K562 (cell line): ENCODE data around the gene SOCS3. TPM values are rescaled to one million over a fixed set of nuclear protein-coding genes. Genes with fewer than 3 reads are reported as not detected.

Experiments used
- CBX5 ChIP-seq: IDR thresholded peaks from 2 replicates; pipeline ENCODE4 v1.6.1; 2014; ENCODE audit warnings: low read depth, borderline replicate concordance
- HDGF ChIP-seq: fragments of 450-650 bp; IDR thresholded peaks from 2 replicates; pipeline ENCODE4 v1.6.1; 2016
- JUND ChIP-seq, 2 experiments: IDR thresholded peaks; 2 replicates in 1 of 2; 3 replicates in 1 of 2; pipeline ENCODE4 v1.6.1; 2011; ENCODE audit warnings: borderline replicate concordance in 2 of 2, low read depth in 2 of 2, low read length in 2 of 2, improper control_type of control experiment in 1 of 2, missing biosample characterization in 1 of 2, missing genetic modification characterization in 1 of 2, missing genetic modification reagents in 1 of 2
- TBL1XR1 ChIP-seq, 2 experiments: IDR thresholded peaks; 2 replicates each; pipeline ENCODE4 v1.6.1; 2012; ENCODE audit warnings: improper control_type of control experiment in 2 of 2, low read length in 2 of 2, mild to moderate bottlenecking in 1 of 2
- TEAD2 ChIP-seq: fragments of 450-650 bp; IDR thresholded peaks from 2 replicates; pipeline ENCODE4 v1.6.1; 2016; ENCODE audit warnings: missing genetic modification characterization, control low read depth, missing compliant biosample characterization
- ZNF316 ChIP-seq: fragments of 450-650 bp; IDR thresholded peaks from 2 replicates; pipeline ENCODE4 v1.6.1; 2016
- ZNF695 ChIP-seq: fragments of 450-650 bp; formaldehyde crosslinking; IDR thresholded peaks from 2 replicates; pipeline ENCODE4 v1.4.0; 2020; ENCODE audit warnings: mild to moderate bottlenecking, moderate library complexity
- polyA plus RNA-seq, 8 experiments: library from polyadenylated mRNA; depleted of rRNA in 4 of 8; stranded (reverse) in 5 of 8; unstranded in 3 of 8; fragments of >200 nt; fragmentation: Nextera tagmentation in 2 of 8; fragmentation: Illumina TruSeq in 1 of 8; extraction: Ambion mirVana in 2 of 8; extraction: Trizol in 1 of 8; gene quantifications; 2 replicates each; pipeline versions ENCODE4 v1.2.1 to v1.2.3, GENCODE V29; 2011 to 2014; ENCODE audit warnings: inconsistent platforms in 1 of 8, missing spikeins in 1 of 8
- total RNA-seq, 7 experiments: library from RNA; depleted of rRNA in 6 of 7; stranded (reverse); fragments of >200 nt in 6 of 7; fragmentation: Illumina TruSeq in 2 of 7; extraction: Trizol in 2 of 7; gene quantifications; 2 replicates each; pipeline versions ENCODE4 v1.2.1 to v1.2.3, GENCODE V29; 2011 to 2021; ENCODE audit warnings: low replicate concordance in 1 of 7
- TF ChIP-seq, protein P1 (sequence below), 2 experiments: fragments of 450-650 bp; formaldehyde crosslinking in 1 of 2; IDR thresholded peaks; 2 replicates each; pipeline versions ENCODE4 v1.4.0 to v1.6.1; 2014 to 2020; ENCODE audit warnings: mild to moderate bottlenecking in 2 of 2, borderline replicate concordance in 1 of 2, low read depth in 1 of 2
- TF ChIP-seq, protein P2 (sequence below): sonication (generic); formaldehyde crosslinking; IDR thresholded peaks from 2 replicates; pipeline ENCODE4 v1.8.1; 2023; ENCODE audit warnings: mild to moderate bottlenecking, missing genetic modification reagents
- TF ChIP-seq, protein P3 (sequence below): fragments of 250-450 bp; sonication (Bioruptor Pico); IDR thresholded peaks from 2 replicates; pipeline ENCODE4 v1.4.0; 2020; ENCODE audit warnings: mild to moderate bottlenecking
- TF ChIP-seq, protein P4 (sequence below): sonication (generic); formaldehyde crosslinking; IDR thresholded peaks from 2 replicates; pipeline ENCODE4 v1.8.0; 2022; ENCODE audit warnings: mild to moderate bottlenecking, low read depth, missing genetic modification reagents

Gene SOCS3
- total and polyA plus RNA-seq, 9 of the 15 experiments (the other 6 are each of a cell fraction or from before 2014, with no cell fraction given), result 0.56 to 38.9 (median 13.7) TPM

DNA sequence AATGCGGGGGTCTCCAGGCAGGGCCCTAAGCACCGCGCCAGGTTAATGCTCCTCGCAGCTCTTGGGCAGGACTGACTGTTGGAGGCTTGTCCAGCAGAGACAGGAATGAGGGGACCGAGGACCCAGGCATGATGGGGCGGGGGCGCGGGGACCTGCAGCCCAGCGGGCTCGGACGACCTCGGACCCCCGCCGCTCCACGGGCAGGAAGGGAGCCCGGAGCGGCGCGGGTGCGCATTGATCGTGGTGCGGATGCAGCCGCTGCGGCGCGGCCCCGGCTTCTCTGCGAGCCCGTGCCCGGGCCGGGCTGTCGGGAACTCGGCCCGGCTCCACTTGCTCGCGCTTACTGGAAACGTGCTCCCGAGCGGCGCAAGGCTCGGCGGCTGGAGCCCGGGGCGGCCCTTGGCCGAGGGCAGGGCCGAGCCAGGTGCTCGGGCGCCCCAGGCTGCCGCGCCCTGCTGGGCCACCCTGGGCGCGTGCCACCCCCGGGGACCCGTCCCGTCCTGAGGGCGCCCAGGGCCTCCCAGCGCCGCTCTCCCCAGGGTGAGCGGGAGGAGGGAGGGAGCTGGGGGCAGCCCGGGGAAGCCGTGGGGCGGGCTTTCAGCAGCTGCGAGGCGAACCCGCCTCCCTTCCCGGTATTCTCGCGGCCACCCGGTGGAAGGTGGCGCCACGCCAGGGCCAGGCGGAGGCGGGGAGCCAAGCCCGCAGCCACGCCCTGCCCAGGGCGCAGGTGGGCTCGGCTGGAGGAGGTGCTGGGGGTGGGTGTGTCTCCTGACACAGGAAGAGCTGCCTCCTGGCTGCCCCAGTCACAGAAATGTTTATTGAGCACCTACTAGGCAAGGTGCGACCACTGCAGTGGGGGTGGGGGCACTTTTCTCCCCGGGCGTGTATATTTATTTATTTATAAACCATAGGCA, 45.9 kb downstream of the SOCS3 start (continued):
- TF ChIP-seq, protein P1, sequence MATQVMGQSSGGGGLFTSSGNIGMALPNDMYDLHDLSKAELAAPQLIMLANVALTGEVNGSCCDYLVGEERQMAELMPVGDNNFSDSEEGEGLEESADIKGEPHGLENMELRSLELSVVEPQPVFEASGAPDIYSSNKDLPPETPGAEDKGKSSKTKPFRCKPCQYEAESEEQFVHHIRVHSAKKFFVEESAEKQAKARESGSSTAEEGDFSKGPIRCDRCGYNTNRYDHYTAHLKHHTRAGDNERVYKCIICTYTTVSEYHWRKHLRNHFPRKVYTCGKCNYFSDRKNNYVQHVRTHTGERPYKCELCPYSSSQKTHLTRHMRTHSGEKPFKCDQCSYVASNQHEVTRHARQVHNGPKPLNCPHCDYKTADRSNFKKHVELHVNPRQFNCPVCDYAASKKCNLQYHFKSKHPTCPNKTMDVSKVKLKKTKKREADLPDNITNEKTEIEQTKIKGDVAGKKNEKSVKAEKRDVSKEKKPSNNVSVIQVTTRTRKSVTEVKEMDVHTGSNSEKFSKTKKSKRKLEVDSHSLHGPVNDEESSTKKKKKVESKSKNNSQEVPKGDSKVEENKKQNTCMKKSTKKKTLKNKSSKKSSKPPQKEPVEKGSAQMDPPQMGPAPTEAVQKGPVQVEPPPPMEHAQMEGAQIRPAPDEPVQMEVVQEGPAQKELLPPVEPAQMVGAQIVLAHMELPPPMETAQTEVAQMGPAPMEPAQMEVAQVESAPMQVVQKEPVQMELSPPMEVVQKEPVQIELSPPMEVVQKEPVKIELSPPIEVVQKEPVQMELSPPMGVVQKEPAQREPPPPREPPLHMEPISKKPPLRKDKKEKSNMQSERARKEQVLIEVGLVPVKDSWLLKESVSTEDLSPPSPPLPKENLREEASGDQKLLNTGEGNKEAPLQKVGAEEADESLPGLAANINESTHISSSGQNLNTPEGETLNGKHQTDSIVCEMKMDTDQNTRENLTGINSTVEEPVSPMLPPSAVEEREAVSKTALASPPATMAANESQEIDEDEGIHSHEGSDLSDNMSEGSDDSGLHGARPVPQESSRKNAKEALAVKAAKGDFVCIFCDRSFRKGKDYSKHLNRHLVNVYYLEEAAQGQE (IDR thresholded peaks at IDR 0.05; ENCODE audit: borderline replicate concordance), result no peak
- TF ChIP-seq, protein P1 (CRISPR knock-in tag; IDR thresholded peaks at IDR 0.05; ENCODE audit: low read depth), result no peak
- no peak for TF ChIP-seq HDGF
- TF ChIP-seq CBX5, result no peak
- TF ChIP-seq ZNF695, result no peak
- no peak for TF ChIP-seq TEAD2
- TF ChIP-seq TBL1XR1 (IDR thresholded peaks at IDR 0.05; ENCODE audit: low read length in 2 of 2), result no peak
- TF ChIP-seq, protein P2, sequence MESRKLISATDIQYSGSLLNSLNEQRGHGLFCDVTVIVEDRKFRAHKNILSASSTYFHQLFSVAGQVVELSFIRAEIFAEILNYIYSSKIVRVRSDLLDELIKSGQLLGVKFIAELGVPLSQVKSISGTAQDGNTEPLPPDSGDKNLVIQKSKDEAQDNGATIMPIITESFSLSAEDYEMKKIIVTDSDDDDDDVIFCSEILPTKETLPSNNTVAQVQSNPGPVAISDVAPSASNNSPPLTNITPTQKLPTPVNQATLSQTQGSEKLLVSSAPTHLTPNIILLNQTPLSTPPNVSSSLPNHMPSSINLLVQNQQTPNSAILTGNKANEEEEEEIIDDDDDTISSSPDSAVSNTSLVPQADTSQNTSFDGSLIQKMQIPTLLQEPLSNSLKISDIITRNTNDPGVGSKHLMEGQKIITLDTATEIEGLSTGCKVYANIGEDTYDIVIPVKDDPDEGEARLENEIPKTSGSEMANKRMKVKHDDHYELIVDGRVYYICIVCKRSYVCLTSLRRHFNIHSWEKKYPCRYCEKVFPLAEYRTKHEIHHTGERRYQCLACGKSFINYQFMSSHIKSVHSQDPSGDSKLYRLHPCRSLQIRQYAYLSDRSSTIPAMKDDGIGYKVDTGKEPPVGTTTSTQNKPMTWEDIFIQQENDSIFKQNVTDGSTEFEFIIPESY (CRISPR knock-in tag), result peak; percentile 75; the same call in 1 of the 2 replicates
- TF ChIP-seq, protein P3, sequence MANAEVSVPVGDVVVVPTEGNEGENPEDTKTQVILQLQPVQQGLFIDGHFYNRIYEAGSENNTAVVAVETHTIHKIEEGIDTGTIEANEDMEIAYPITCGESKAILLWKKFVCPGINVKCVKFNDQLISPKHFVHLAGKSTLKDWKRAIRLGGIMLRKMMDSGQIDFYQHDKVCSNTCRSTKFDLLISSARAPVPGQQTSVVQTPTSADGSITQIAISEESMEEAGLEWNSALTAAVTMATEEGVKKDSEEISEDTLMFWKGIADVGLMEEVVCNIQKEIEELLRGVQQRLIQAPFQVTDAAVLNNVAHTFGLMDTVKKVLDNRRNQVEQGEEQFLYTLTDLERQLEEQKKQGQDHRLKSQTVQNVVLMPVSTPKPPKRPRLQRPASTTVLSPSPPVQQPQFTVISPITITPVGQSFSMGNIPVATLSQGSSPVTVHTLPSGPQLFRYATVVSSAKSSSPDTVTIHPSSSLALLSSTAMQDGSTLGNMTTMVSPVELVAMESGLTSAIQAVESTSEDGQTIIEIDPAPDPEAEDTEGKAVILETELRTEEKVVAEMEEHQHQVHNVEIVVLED (CRISPR knock-in tag), result no peak
- no peak for TF ChIP-seq ZNF316
- TF ChIP-seq, protein P4, sequence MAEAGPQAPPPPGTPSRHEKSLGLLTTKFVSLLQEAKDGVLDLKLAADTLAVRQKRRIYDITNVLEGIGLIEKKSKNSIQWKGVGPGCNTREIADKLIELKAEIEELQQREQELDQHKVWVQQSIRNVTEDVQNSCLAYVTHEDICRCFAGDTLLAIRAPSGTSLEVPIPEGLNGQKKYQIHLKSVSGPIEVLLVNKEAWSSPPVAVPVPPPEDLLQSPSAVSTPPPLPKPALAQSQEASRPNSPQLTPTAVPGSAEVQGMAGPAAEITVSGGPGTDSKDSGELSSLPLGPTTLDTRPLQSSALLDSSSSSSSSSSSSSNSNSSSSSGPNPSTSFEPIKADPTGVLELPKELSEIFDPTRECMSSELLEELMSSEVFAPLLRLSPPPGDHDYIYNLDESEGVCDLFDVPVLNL (CRISPR knock-in tag), result no peak
- TF ChIP-seq JUND (IDR thresholded peaks at IDR 0.05; ENCODE audit: borderline replicate concordance, low read depth, low read length), result 0 out of 2 replicates have a peak, but pooled peaks have one; percentile 35
- no peak; the same call in 2 of the 3 replicates for TF ChIP-seq JUND (tag; IDR thresholded peaks at IDR 0.05; ENCODE audit: borderline replicate concordance, low read depth, low read length)
